ENCODE data around the gene AGAP3. TPM values are rescaled to one million over a fixed set of nuclear protein-coding genes. Genes with fewer than 3 reads are reported as not detected.

Gene AGAP3
- total RNA-seq, 1 experiment from 2014 or later, result 70.2 TPM

DNA sequence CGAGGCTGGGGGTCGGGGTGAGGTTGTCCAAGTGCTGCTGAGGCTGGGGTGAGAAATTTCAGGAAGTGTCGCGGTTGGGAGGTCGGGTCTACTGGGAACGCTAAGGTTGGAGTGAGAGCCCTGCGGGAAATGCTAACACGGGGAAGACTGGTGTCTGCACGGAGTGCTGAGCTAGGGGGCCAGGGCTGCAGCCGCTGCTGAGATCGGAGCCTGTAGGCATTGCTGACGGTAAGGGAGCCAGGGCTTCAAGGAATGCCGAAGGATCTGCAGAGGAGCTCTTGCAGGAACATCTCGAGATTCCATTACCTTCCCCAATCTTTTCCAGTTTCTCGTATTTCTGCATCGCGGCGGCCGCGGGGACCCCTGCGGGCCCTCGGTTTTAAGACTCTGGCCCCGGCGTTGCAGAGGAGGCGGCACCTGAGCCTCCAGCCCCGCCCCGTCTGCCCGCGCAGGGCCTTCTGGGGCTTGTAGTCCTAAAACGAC lies 28.7 kb upstream of the AGAP3 start, which contains the start of gene CDK5:
CDK5 (minus strand) TSS at position 392 of the 483 bp plus-strand sequence; CDS start at position 343, 49 bp downstream.
- Mint-ChIP-seq H3K27me3 (ENCODE audit: insufficient read depth, unreplicated experiment) (no peaks in the 10 kb centered on the region), H3K27ac (ENCODE audit: unreplicated experiment) (peak within 1 kb of the TSS; percentile 94), H3K9me3 (ENCODE audit: unreplicated experiment) (no peaks in the 10 kb centered on the region), H3K4me1 (ENCODE audit: low read depth, unreplicated experiment) (peaks cover 25% of the 10 kb centered on the region), H3K4me3 (ENCODE audit: unreplicated experiment) (peak within 1 kb of the TSS; percentile 95), H3K36me3 (ENCODE audit: insufficient read depth, unreplicated experiment) (peaks cover 23% of the 10 kb centered on the region)
- Histone ChIP-seq H3K27me3 (replicated peaks; ENCODE audit: control insufficient read depth, insufficient read depth, low read length) (no peaks in the 10 kb centered on the region), H3K4me3 (ENCODE audit: low read depth, low read length) (peak within 1 kb of the TSS; percentile 63), H3K9me3 (no peaks in the 10 kb centered on the region), H3K4me1 (peaks cover 23% of the 10 kb centered on the region), H3K36me3 (ENCODE audit: control insufficient read depth, insufficient read depth, low read length) (no peaks in the 10 kb centered on the region; the same call in 1 of the 2 replicates)
- ChIA-PET POLR2A (interaction anchor here (0.5 kb wide), 1 partner anchor 37 kb away, joined by 14 read pairs; no protein-coding TSS in a partner anchor), CTCF (interaction anchor here (0.6 to 1.6 kb wide), 3 partner anchors 23 to 66 kb away, joined by 3 to 6 read pairs (median 4); partner anchors contain the start of genes ABCB8 and FASTK)
- no peak for DNase-seq
- TF ChIP-seq, protein P1, sequence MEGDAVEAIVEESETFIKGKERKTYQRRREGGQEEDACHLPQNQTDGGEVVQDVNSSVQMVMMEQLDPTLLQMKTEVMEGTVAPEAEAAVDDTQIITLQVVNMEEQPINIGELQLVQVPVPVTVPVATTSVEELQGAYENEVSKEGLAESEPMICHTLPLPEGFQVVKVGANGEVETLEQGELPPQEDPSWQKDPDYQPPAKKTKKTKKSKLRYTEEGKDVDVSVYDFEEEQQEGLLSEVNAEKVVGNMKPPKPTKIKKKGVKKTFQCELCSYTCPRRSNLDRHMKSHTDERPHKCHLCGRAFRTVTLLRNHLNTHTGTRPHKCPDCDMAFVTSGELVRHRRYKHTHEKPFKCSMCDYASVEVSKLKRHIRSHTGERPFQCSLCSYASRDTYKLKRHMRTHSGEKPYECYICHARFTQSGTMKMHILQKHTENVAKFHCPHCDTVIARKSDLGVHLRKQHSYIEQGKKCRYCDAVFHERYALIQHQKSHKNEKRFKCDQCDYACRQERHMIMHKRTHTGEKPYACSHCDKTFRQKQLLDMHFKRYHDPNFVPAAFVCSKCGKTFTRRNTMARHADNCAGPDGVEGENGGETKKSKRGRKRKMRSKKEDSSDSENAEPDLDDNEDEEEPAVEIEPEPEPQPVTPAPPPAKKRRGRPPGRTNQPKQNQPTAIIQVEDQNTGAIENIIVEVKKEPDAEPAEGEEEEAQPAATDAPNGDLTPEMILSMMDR (IDR thresholded peaks at IDR 0.05; ENCODE audit: insufficient read depth in 1 of 2, low read depth in 1 of 2, low read length in 1 of 2, severe bottlenecking in 1 of 2, unreplicated experiment in 1 of 2), result no peak
- intact Hi-C loops (cut with micrococcal nuclease; ENCODE audit: unreplicated experiment), result no loop called here
- no TSS peak for BruUV-seq (replicated peaks)

DNA sequence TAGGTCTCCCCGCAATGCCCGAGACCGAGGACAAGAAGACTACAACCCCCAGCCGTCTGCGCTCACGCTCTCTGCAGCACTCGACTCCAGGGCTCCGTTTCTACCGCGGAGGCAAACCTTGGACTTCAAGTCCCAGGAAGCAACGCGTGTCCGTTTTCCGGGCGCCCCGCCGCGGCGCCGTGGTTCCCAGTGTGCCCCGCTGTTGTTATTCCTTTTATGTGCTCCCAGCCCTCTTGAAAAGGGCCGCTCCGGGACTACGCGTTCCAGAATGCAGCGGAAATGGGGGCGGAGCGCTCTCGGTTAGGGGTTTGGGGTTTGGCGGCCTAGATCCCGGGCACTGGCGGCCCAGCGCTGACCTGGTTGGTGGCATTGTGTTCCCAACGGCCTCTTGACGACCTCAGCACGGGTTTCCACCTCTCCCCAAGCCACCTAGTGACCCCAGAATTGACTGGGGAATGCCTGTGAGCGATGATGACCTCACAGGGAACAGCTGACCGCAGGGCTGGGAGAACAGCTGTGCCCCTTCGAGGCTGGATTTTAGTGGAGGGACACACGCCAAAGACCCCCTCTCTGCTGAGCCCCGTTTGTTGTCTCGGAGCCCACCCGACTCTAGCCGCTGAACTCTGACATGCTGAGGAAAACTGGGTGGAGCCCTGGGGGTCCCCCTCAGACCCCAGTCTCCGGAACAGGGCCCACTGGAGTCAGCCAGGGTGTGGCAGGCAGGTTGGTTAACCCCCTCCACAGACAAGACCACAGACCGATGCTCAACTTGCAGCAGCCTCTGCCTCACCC lies 28.1 kb upstream of the AGAP3 start:
- TF ChIP-seq, protein P1 (IDR thresholded peaks at IDR 0.05; ENCODE audit: insufficient read depth in 1 of 2, low read depth in 1 of 2, low read length in 1 of 2, severe bottlenecking in 1 of 2, unreplicated experiment in 1 of 2), result no peak
- peak overlapping the region; percentile 95 for H3K4me3 Mint-ChIP-seq (ENCODE audit: unreplicated experiment)
- TSS peak; percentile 69 for BruUV-seq (replicated peaks)

DNA sequence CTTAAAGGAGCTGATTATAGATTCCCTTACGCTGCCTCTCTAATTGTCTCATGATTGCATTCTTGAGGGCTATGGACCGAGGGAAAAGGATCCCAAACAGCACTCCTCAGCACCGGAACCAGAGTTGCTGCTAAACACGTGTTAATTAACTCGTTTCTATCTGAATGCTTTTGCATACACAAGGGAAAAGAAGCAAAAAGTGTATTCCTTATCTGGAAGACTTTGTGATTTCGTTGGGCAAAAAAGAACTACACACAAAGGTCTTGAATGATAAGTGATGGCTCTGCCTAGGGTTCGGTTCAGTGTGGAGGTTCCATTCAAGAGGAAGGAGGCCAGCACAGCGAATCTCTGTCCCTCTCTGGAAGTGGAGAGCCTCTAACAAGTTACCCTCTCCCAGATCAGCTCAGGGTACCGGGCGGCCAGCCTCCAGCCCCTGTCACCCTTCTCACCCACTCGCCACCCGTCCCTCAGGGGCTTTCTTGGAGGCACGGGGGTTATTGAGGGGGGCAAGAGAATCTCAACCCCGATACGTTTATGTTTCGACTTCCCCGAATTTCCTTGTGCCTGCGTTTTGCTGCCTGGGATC lies 27.4 kb upstream of the AGAP3 start:
- TF ChIP-seq, protein P1 (IDR thresholded peaks at IDR 0.05; ENCODE audit: insufficient read depth in 1 of 2, low read depth in 1 of 2, low read length in 1 of 2, severe bottlenecking in 1 of 2, unreplicated experiment in 1 of 2), result no peak
- Histone ChIP-seq H3K36me3 (ENCODE audit: control insufficient read depth, insufficient read depth, low read length) (no peaks in the 10 kb centered on the region; the same call in 1 of the 2 replicates), H3K4me1 (peaks cover 29% of the 10 kb centered on the region), H3K4me3 (ENCODE audit: low read depth, low read length) (peak overlapping the region; percentile 59), H3K9me3 (no peaks in the 10 kb centered on the region), H3K27me3 (replicated peaks; ENCODE audit: control insufficient read depth, insufficient read depth, low read length) (no peaks in the 10 kb centered on the region)
- BruUV-seq (replicated peaks), result TSS peak; percentile 86
- Mint-ChIP-seq H3K27ac (ENCODE audit: unreplicated experiment) (peak overlapping the region; percentile 94), H3K4me3 (ENCODE audit: unreplicated experiment) (peak overlapping the region; percentile 95), H3K4me1 (ENCODE audit: low read depth, unreplicated experiment) (peaks cover 25% of the 10 kb centered on the region), H3K9me3 (ENCODE audit: unreplicated experiment) (no peaks in the 10 kb centered on the region), H3K27me3 (ENCODE audit: insufficient read depth, unreplicated experiment) (no peaks in the 10 kb centered on the region), H3K36me3 (ENCODE audit: insufficient read depth, unreplicated experiment) (peaks cover 36% of the 10 kb centered on the region)
- ChIA-PET POLR2A (interaction anchor here (0.5 to 0.9 kb wide), 3 partner anchors 29 to 461 kb away, joined by 3 to 6 read pairs (median 4); partner anchors contain the start of gene ABCB8), CTCF (interaction anchor here (1.0 to 1.6 kb wide), 2 partner anchors 31 to 65 kb away, joined by 4 to 7 read pairs; partner anchors contain the start of gene ABCB8)
- intact Hi-C loops (cut with micrococcal nuclease; ENCODE audit: unreplicated experiment), result loop anchor here (1.0 to 2.0 kb wide), 2 partner anchors 31 to 52 kb away; partner anchors contain the start of gene ABCB8
- no peak for DNase-seq

More for the DNA sequence above, 28.1 kb upstream of the AGAP3 start:
- ChIA-PET POLR2A (interaction anchor here (0.5 to 0.9 kb wide), 4 partner anchors 29 to 462 kb away, joined by 3 to 14 read pairs (median 5); partner anchors contain the start of gene ABCB8), CTCF (interaction anchor here (0.6 to 1.6 kb wide), 4 partner anchors 23 to 66 kb away, joined by 3 to 7 read pairs (median 5); partner anchors contain the start of genes ABCB8 and FASTK)
- no peaks in the 10 kb centered on the region for H3K9me3 Mint-ChIP-seq (ENCODE audit: unreplicated experiment)
- peaks cover 23% of the 10 kb centered on the region for H3K4me1 ChIP-seq
- H3K27me3 Mint-ChIP-seq (ENCODE audit: insufficient read depth, unreplicated experiment), result no peaks in the 10 kb centered on the region
- intact Hi-C loops (cut with micrococcal nuclease; ENCODE audit: unreplicated experiment), result loop anchor here (1.0 to 2.0 kb wide), 2 partner anchors 30 to 53 kb away; partner anchors contain the start of gene ABCB8
- H3K27me3 ChIP-seq (replicated peaks; ENCODE audit: control insufficient read depth, insufficient read depth, low read length), result no peaks in the 10 kb centered on the region
- H3K4me3 ChIP-seq (ENCODE audit: low read depth, low read length), result peak overlapping the region; percentile 59
- no peaks in the 10 kb centered on the region for H3K9me3 ChIP-seq
- H3K4me1 Mint-ChIP-seq (ENCODE audit: low read depth, unreplicated experiment), result peaks cover 25% of the 10 kb centered on the region
- H3K36me3 ChIP-seq (ENCODE audit: control insufficient read depth, insufficient read depth, low read length), result no peaks in the 10 kb centered on the region; the same call in 1 of the 2 replicates
- peak overlapping the region; percentile 94 for H3K27ac Mint-ChIP-seq (ENCODE audit: unreplicated experiment)
- peak; percentile 98 to 99 for DNase-seq
- peaks cover 29% of the 10 kb centered on the region for H3K36me3 Mint-ChIP-seq (ENCODE audit: insufficient read depth, unreplicated experiment)

All from Caco-2 (cell line).